Suprapubic skin (tissue), 4 donors: ENCODE data around the gene LTBR. TPM values are rescaled to one million over a fixed set of nuclear protein-coding genes. Genes with fewer than 3 reads are reported as not detected.
A peak's percentile ranks its signal among the peaks of the same experiment; 100 is the strongest.
"Not testable (repeated sequence)": the region's sequence is repeated elsewhere in the genome, so short reads cannot be mapped to it uniquely, and the experiment has no call there.

Experiments used
- DNase-seq, 2 donors: peaks; one replicate each; pipeline ENCODE4 v3.0.0-alpha.2; 2019; ENCODE audit warnings: low spot score in 2 of 2
- H3K27ac ChIP-seq: fragments of 200-600 bp; sonication (generic); one replicate; pipeline ENCODE4 v1.5.1; 2019
- H3K27me3 ChIP-seq: fragments of 200-600 bp; sonication (generic); one replicate; pipeline ENCODE4 v1.5.1; 2019
- H3K36me3 ChIP-seq: fragments of 200-600 bp; sonication (generic); one replicate; pipeline ENCODE4 v1.5.1; 2019
- H3K4me1 ChIP-seq: fragments of 200-600 bp; sonication (generic); one replicate; pipeline ENCODE4 v1.5.1; 2019
- H3K4me3 ChIP-seq: fragments of 200-600 bp; sonication (generic); one replicate; pipeline ENCODE4 v1.5.1; 2019; ENCODE audit warnings: mild to moderate bottlenecking
- H3K9me3 ChIP-seq: fragments of 200-600 bp; sonication (generic); one replicate; pipeline ENCODE4 v1.5.1; 2019
- CTCF ChIP-seq, 2 donors: fragments of 200-600 bp in 1 of 2; fragments of 450-650 bp in 1 of 2; sonication (generic) in 1 of 2; IDR thresholded peaks; one replicate each; pipeline ENCODE4 v1.5.1; 2016 to 2019; ENCODE audit warnings: antibody characterized with exemption in 2 of 2, mild to moderate bottlenecking in 1 of 2, moderate library complexity in 1 of 2
- EP300 ChIP-seq: sonication (generic); formaldehyde crosslinking; IDR thresholded peaks from one replicate; pipeline ENCODE4 v1.6.1; 2017; ENCODE audit warnings: antibody characterized with exemption
- POLR2A ChIP-seq, 2 donors: fragments of 450-650 bp; IDR thresholded peaks; one replicate each; pipeline ENCODE4 v1.6.1; 2017; ENCODE audit warnings: antibody characterized with exemption in 2 of 2, mild to moderate bottlenecking in 2 of 2, moderate library complexity in 2 of 2
- POLR2AphosphoS5 ChIP-seq, 3 donors: sonication (generic); formaldehyde crosslinking; IDR thresholded peaks; one replicate each; pipeline ENCODE4 v1.6.1; 2017; ENCODE audit warnings: antibody characterized with exemption in 3 of 3
- WGBS: methylation state at CpG from one replicate; pipeline ENCODE4 v1.1.5; 2018; 5-methylcytosine and 5-hydroxymethylcytosine counted together
- total RNA-seq, 4 donors: library from RNA; depleted of rRNA; stranded (reverse); fragments of >200 nt; gene quantifications; one replicate each; pipeline ENCODE4 v1.1.0, GENCODE V29; 2016

LTBR gene
- total RNA-seq, 4 donors from 2014 or later = 157 to 297 (median 204) TPM

GRCh38 chr12:6336079-6336888 lies 47.7 kb upstream of the LTBR start:
- WGBS = 2% methylated on average over 12 of the region's 12 CpGs
- Histone ChIP-seq H3K27ac (peak overlapping the region; percentile 99), H3K36me3 (peaks cover 29% of the 10 kb centered on the region), H3K9me3 (no peaks in the 10 kb centered on the region), H3K4me1 (peaks cover 80% of the 10 kb centered on the region), H3K27me3 (no peaks in the 10 kb centered on the region), H3K4me3 (peak overlapping the region; percentile 92)
- DNase-seq = peak; percentile 95 to 96
- TF ChIP-seq POLR2AphosphoS5 (IDR thresholded peaks at IDR 0.05) (peak; percentile 50 to 88 (median 81)), CTCF (IDR thresholded peaks at IDR 0.05) (no peak), EP300 (peak; percentile 52), POLR2A (IDR thresholded peaks at IDR 0.05) (no peak)

- no peak for DNase-seq
- 27% methylated on average over 9 of the region's 15 CpGs for WGBS
- peaks cover 80% of the 10 kb centered on the region for H3K4me1 ChIP-seq
- H3K9me3 ChIP-seq = no peaks in the 10 kb centered on the region
- peak overlapping the region; percentile 92 for H3K4me3 ChIP-seq
- H3K36me3 ChIP-seq = peaks cover 23% of the 10 kb centered on the region
- peak overlapping the region; percentile 99 for H3K27ac ChIP-seq
- no peaks in the 10 kb centered on the region for H3K27me3 ChIP-seq
- TF ChIP-seq CTCF (IDR thresholded peaks at IDR 0.05) (no peak), POLR2AphosphoS5 (IDR thresholded peaks at IDR 0.05) (no peak), POLR2A (IDR thresholded peaks at IDR 0.05) (no peak)
These were observed 46.8 kb upstream of the LTBR start for GRCh38 chr12:6336889-6337853.

- no peaks in the 10 kb centered on the region for H3K27me3 ChIP-seq
- H3K4me3 ChIP-seq = peak overlapping the region; percentile 92
- H3K4me1 ChIP-seq = peaks cover 84% of the 10 kb centered on the region
- DNase-seq = no peak
- peaks cover 14% of the 10 kb centered on the region for H3K36me3 ChIP-seq
- no peak for TF ChIP-seq EP300
- TF ChIP-seq CTCF (IDR thresholded peaks at IDR 0.05) = no peak
- no peak for TF ChIP-seq POLR2A (IDR thresholded peaks at IDR 0.05)
- TF ChIP-seq POLR2AphosphoS5 (IDR thresholded peaks at IDR 0.05) = no peak
- peak overlapping the region; percentile 99 for H3K27ac ChIP-seq
- WGBS = 22% methylated on average over 12 of the region's 12 CpGs
- H3K9me3 ChIP-seq = no peaks in the 10 kb centered on the region
These were observed 46.0 kb upstream of the LTBR start for GRCh38 chr12:6337958-6338433.

- not testable (repeated sequence) for H3K27me3 ChIP-seq, H3K9me3 ChIP-seq, DNase-seq, H3K36me3 ChIP-seq
- peak overlapping the region; percentile 92 for H3K4me3 ChIP-seq
- 44% methylated on average over 8 of the region's 8 CpGs for WGBS
- peak overlapping the region; percentile 99 for H3K27ac ChIP-seq
- peaks cover 84% of the 10 kb centered on the region for H3K4me1 ChIP-seq
These were observed 45.4 kb upstream of the LTBR start for GRCh38 chr12:6338536-6338935.

GRCh38 chr12:6338955-6339354 lies 45.0 kb upstream of the LTBR start:
- no peak for DNase-seq
- Histone ChIP-seq H3K27me3 (no peaks in the 10 kb centered on the region), H3K4me3 (peak overlapping the region; percentile 92), H3K4me1 (peaks cover 84% of the 10 kb centered on the region), H3K27ac (peak overlapping the region; percentile 99), H3K9me3 (no peaks in the 10 kb centered on the region), H3K36me3 (peaks cover 5% of the 10 kb centered on the region)
- WGBS = 14% methylated on average over 3 of the region's 3 CpGs
- TF ChIP-seq POLR2AphosphoS5 (IDR thresholded peaks at IDR 0.05) (no peak), EP300 (no peak), CTCF (IDR thresholded peaks at IDR 0.05) (no peak), POLR2A (IDR thresholded peaks at IDR 0.05) (no peak)
